HepG2 (cell line): ENCODE results near the gene CLPSL2. TPM values are rescaled to one million over a fixed set of nuclear protein-coding genes. Genes with fewer than 3 reads are reported as not detected.
A peak's percentile ranks its signal among the peaks of the same experiment; 100 is the strongest.

ENCODE experiments used
- FOXA1 ChIP-seq, 2 experiments: fragments of 450-650 bp in 1 of 2; sonication (generic) in 1 of 2; formaldehyde crosslinking in 1 of 2; IDR thresholded peaks; 2 replicates each; pipeline versions ENCODE4 v1.4.0 to v1.6.1; 2016 to 2020; ENCODE audit warnings: missing genetic modification reagents in 1 of 2
- HMG20A ChIP-seq: IDR thresholded peaks from 2 replicates; pipeline ENCODE4 v1.6.1; 2016; ENCODE audit warnings: borderline replicate concordance
- HOXA5 ChIP-seq: sonication (generic); formaldehyde crosslinking; IDR thresholded peaks from 2 replicates; pipeline ENCODE4 v1.4.0; 2020; ENCODE audit warnings: missing genetic modification reagents
- ISX ChIP-seq: sonication (generic); formaldehyde crosslinking; conservative IDR thresholded peaks from 2 replicates; pipeline ENCODE4 v1.5.0; 2020; ENCODE audit warnings: missing genetic modification reagents
- SRSF1 ChIP-seq: fragments of 200-400 bp; formaldehyde crosslinking; optimal IDR thresholded peaks from 2 replicates; pipeline ENCODE3; 2017; ENCODE audit warnings: mild to moderate bottlenecking, low read depth, low read length, moderate library complexity
- THAP7 ChIP-seq: sonication (generic); formaldehyde crosslinking; IDR thresholded peaks from 2 replicates; pipeline ENCODE4 v1.8.1; 2023; ENCODE audit warnings: mild to moderate bottlenecking, missing genetic modification reagents
- ZBTB8A ChIP-seq: sonication (generic); formaldehyde crosslinking; IDR thresholded peaks from 2 replicates; pipeline ENCODE4 v1.4.0; 2020; ENCODE audit warnings: mild to moderate bottlenecking, low read depth, missing genetic modification reagents, borderline replicate concordance
- ZNF251 ChIP-seq: sonication (generic); formaldehyde crosslinking; IDR thresholded peaks from 2 replicates; pipeline ENCODE4 v1.9.0; 2021; ENCODE audit warnings: mild to moderate bottlenecking, missing genetic modification reagents
- ZNF329 ChIP-seq: sonication (generic); formaldehyde crosslinking; IDR thresholded peaks from 2 replicates; pipeline ENCODE4 v1.9.0; 2021; ENCODE audit warnings: low read depth, mild to moderate bottlenecking, missing genetic modification reagents
- ZNF335 ChIP-seq: sonication (generic); formaldehyde crosslinking; IDR thresholded peaks from 2 replicates; pipeline ENCODE4 v1.4.0; 2020; ENCODE audit warnings: missing genetic modification reagents
- ZNF430 ChIP-seq: sonication (generic); formaldehyde crosslinking; IDR thresholded peaks from 2 replicates; pipeline ENCODE4 v1.9.0; 2021; ENCODE audit warnings: mild to moderate bottlenecking, missing genetic modification reagents
- ZNF644 ChIP-seq: IDR thresholded peaks from 2 replicates; pipeline ENCODE4 v1.6.1; 2016; ENCODE audit warnings: low read depth
- ZNF7 ChIP-seq: IDR thresholded peaks from 2 replicates; pipeline ENCODE4 v1.6.1; 2016; ENCODE audit warnings: missing biosample characterization, missing genetic modification reagents
- ZNF737 ChIP-seq: sonication (generic); formaldehyde crosslinking; IDR thresholded peaks from 2 replicates; pipeline ENCODE4 v1.5.0; 2020; ENCODE audit warnings: missing genetic modification reagents, mild to moderate bottlenecking, borderline replicate concordance
- ZNF777 ChIP-seq: sonication (generic); formaldehyde crosslinking; IDR thresholded peaks from 2 replicates; pipeline ENCODE4 v1.4.0; 2020; ENCODE audit warnings: missing genetic modification reagents
- ZNF788 ChIP-seq: sonication (generic); formaldehyde crosslinking; IDR thresholded peaks from 2 replicates; pipeline ENCODE4 v1.5.0; 2020; ENCODE audit warnings: mild to moderate bottlenecking, missing genetic modification reagents, borderline replicate concordance
- ZNF878 ChIP-seq: sonication (generic); formaldehyde crosslinking; IDR thresholded peaks from 2 replicates; pipeline ENCODE4 v1.8.1; 2023; ENCODE audit warnings: mild to moderate bottlenecking, missing genetic modification reagents, moderate library complexity
- ZSCAN29 ChIP-seq: sonication (generic); formaldehyde crosslinking; conservative IDR thresholded peaks from 2 replicates; pipeline ENCODE4 v1.4.0; 2020; ENCODE audit warnings: mild to moderate bottlenecking, missing genetic modification reagents
- ZSCAN9 ChIP-seq: IDR thresholded peaks from 2 replicates; pipeline ENCODE4 v1.6.1; 2016; ENCODE audit warnings: borderline replicate concordance
- polyA plus RNA-seq, 8 experiments: library from polyadenylated mRNA; depleted of rRNA in 3 of 8; stranded (reverse) in 7 of 8; unstranded in 1 of 8; fragments of >200 nt; fragmentation: Illumina TruSeq in 4 of 8; extraction: Trizol in 4 of 8; gene quantifications; 2 replicates each; pipeline versions ENCODE4 v1.2.1 to v1.2.3, GENCODE V29; 2011 to 2016; ENCODE audit warnings: low read depth in 4 of 8, missing spikeins in 1 of 8, mixed read lengths in 1 of 8; ENCODE audit not compliant: insufficient read depth in 1 of 8
- total RNA-seq, 5 experiments: library from RNA; depleted of rRNA; stranded (reverse); fragments of >200 nt; fragmentation: Illumina TruSeq; extraction: Trizol; gene quantifications; 2 replicates each; pipeline ENCODE4 v1.2.3, GENCODE V29; 2016; ENCODE audit warnings: low read depth in 1 of 5
- TF ChIP-seq, protein P1 (sequence below): sonication (generic); formaldehyde crosslinking; IDR thresholded peaks from 2 replicates; pipeline ENCODE4 v1.4.0; 2020; ENCODE audit warnings: mild to moderate bottlenecking, low read depth, missing genetic modification reagents
- TF ChIP-seq, protein P2 (sequence below): sonication (generic); formaldehyde crosslinking; IDR thresholded peaks from 2 replicates; pipeline ENCODE4 v1.4.0; 2020; ENCODE audit warnings: mild to moderate bottlenecking, missing genetic modification reagents

Gene CLPSL2
- total and polyA plus RNA-seq, 2 of the 13 experiments (the other 11 are each of a cell fraction or from before 2014, with no cell fraction given), result not detected

- TF ChIP-seq ZNF430 (CRISPR knock-in tag) (no peak; the same call in 1 of the 2 replicates), ZNF644 (CRISPR knock-in tag) (no peak), ZNF777 (CRISPR knock-in tag) (peak; percentile 66), HOXA5 (CRISPR knock-in tag) (peak; percentile 81; the same call in 1 of the 2 replicates), FOXA1 (IDR thresholded peaks at IDR 0.05) (no peak), FOXA1 (CRISPR knock-in tag; IDR thresholded peaks at IDR 0.05) (peak; percentile 87), ZNF329 (CRISPR knock-in tag) (no peak), SRSF1 (peak; percentile 77), ZNF335 (0 out of 2 replicates have a peak, but pooled peaks have one; percentile 38), ZNF251 (CRISPR knock-in tag) (no peak), ZNF788 (CRISPR knock-in tag) (peak; percentile 27; the same call in 1 of the 2 replicates), HMG20A (CRISPR knock-in tag) (peak; percentile 58; the same call in 1 of the 2 replicates), THAP7 (no peak), ZNF7 (CRISPR knock-in tag) (peak; percentile 38; the same call in 1 of the 2 replicates), ZSCAN29 (CRISPR knock-in tag) (peak; percentile 37; the same call in 1 of the 2 replicates), ZSCAN9 (peak; percentile 68), ISX (CRISPR knock-in tag) (no peak), ZNF737 (CRISPR knock-in tag) (no peak), ZBTB8A (CRISPR knock-in tag) (no peak; the same call in 1 of the 2 replicates), ZNF878 (CRISPR knock-in tag) (peak; percentile 91; the same call in 1 of the 2 replicates)
- TF ChIP-seq, protein P1, sequence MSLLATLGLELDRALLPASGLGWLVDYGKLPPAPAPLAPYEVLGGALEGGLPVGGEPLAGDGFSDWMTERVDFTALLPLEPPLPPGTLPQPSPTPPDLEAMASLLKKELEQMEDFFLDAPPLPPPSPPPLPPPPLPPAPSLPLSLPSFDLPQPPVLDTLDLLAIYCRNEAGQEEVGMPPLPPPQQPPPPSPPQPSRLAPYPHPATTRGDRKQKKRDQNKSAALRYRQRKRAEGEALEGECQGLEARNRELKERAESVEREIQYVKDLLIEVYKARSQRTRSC (CRISPR knock-in tag), result no peak; the same call in 1 of the 2 replicates
- TF ChIP-seq, protein P2, sequence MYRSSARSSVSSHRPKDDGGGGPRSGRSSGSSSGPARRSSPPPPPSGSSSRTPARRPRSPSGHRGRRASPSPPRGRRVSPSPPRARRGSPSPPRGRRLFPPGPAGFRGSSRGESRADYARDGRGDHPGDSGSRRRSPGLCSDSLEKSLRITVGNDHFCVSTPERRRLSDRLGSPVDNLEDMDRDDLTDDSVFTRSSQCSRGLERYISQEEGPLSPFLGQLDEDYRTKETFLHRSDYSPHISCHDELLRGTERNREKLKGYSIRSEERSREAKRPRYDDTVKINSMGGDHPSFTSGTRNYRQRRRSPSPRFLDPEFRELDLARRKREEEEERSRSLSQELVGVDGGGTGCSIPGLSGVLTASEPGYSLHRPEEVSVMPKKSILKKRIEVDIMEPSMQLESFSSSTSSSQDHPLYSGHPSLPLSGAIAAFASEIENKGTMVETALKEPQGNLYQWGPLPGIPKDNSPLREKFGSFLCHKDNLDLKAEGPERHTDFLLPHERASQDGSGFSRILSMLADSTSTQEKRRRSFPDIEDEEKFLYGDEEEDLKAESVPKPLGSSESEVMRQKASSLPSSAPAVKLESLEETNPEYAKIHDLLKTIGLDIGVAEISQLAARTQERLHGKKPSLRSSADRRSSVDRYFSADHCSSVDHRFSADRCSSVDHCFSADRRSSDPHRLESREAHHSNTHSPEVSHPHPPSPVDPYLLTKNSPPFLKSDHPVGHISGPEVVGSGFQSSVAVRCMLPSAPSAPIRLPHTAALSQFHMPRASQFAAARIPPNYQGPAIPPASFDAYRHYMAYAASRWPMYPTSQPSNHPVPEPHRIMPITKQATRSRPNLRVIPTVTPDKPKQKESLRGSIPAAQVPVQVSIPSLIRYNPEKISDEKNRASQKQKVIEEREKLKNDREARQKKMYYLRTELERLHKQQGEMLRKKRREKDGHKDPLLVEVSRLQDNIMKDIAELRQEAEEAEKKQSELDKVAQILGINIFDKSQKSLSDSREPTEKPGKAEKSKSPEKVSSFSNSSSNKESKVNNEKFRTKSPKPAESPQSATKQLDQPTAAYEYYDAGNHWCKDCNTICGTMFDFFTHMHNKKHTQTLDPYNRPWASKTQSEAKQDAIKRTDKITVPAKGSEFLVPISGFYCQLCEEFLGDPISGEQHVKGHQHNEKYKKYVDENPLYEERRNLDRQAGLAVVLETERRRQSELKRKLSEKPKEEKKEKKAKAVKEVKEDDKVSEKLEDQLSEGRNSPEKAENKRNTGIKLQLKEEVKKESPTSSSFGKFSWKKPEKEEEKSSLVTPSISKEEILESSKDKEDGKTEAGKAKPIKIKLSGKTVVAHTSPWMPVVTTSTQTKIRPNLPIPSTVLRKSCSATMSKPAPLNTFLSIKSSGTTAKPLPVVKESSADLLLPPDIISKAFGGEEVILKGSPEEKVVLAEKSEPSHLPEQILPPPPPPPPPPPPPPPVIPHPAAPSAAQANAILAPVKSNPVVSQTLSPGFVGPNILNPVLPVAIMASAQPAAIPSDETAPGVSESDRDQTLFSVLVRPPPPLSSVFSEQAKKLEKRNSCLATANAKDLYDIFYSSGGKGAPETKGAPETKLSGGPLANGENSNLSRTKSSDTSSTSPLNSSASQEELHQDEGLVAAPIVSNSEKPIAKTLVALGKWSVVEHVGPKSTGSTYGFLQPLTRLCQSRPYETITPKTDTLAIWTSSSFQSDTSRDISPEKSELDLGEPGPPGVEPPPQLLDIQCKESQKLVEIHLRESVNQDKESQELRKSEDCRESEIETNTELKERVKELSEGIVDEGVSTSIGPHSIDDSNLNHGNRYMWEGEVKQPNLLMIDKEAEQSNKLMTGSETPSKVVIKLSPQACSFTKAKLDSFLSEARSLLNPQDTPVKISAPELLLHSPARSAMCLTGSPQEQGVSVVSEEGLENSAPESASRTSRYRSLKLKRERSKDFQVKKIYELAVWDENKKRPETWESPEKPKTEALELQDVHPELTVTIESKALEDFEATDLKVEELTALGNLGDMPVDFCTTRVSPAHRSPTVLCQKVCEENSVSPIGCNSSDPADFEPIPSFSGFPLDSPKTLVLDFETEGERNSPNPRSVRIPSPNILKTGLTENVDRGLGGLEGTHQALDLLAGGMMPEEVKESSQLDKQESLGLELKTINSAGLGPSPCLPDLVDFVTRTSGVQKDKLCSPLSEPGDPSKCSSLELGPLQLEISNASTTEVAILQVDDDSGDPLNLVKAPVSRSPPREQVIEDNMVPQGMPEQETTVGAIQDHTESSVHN, result no peak
Measured at GRCh38 chr6:35731736-35732532, 44.5 kb upstream of the CLPSL2 start (continued).
